ENCODE results near the gene DAAM1.

DNA sequence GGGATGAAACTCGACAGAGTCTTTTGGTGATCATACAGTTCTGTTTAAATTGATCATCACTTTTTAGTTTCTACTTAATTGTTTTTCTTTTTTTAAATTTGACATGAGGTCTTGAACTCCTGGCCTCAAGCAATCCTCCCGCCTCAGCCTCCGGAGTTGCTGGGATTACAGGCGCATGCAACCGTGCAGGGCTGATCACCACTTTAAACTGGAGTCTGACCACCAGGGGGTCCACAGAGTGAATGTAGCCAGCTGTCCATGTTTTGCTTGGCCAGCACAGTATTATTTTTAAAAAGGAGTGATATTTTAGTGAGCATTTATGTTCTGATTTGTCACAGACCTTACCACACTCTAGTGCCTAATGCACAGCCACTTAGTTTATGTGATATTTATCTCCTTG, 10.7 kb downstream of the DAAM1 start:
- TF ChIP-seq, protein P1, sequence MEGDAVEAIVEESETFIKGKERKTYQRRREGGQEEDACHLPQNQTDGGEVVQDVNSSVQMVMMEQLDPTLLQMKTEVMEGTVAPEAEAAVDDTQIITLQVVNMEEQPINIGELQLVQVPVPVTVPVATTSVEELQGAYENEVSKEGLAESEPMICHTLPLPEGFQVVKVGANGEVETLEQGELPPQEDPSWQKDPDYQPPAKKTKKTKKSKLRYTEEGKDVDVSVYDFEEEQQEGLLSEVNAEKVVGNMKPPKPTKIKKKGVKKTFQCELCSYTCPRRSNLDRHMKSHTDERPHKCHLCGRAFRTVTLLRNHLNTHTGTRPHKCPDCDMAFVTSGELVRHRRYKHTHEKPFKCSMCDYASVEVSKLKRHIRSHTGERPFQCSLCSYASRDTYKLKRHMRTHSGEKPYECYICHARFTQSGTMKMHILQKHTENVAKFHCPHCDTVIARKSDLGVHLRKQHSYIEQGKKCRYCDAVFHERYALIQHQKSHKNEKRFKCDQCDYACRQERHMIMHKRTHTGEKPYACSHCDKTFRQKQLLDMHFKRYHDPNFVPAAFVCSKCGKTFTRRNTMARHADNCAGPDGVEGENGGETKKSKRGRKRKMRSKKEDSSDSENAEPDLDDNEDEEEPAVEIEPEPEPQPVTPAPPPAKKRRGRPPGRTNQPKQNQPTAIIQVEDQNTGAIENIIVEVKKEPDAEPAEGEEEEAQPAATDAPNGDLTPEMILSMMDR (IDR thresholded peaks at IDR 0.05) = no peak
- TF ChIP-seq POLR2A (IDR thresholded peaks at IDR 0.05) = no peak
- no peak for TF ChIP-seq POLR2AphosphoS5 (IDR thresholded peaks at IDR 0.05)

All from upper lobe of left lung (tissue), 4 donors.